ENCODE measurements around the gene QRICH1.
"Not testable (repeated sequence)": the region's sequence is repeated elsewhere in the genome, so short reads cannot be mapped to it uniquely, and the experiment has no call there.

The QRICH1 gene

GRCh38 chr3:49015765-49016164, 78.1 kb downstream of the QRICH1 start:
- DNase-seq, result no peak

- no peak for DNase-seq
These were observed 78.8 kb downstream of the QRICH1 start for GRCh38 chr3:49015072-49015471.

- peak; percentile 54 for DNase-seq
These were observed 79.9 kb downstream of the QRICH1 start for GRCh38 chr3:49013738-49014660.

DNA sequence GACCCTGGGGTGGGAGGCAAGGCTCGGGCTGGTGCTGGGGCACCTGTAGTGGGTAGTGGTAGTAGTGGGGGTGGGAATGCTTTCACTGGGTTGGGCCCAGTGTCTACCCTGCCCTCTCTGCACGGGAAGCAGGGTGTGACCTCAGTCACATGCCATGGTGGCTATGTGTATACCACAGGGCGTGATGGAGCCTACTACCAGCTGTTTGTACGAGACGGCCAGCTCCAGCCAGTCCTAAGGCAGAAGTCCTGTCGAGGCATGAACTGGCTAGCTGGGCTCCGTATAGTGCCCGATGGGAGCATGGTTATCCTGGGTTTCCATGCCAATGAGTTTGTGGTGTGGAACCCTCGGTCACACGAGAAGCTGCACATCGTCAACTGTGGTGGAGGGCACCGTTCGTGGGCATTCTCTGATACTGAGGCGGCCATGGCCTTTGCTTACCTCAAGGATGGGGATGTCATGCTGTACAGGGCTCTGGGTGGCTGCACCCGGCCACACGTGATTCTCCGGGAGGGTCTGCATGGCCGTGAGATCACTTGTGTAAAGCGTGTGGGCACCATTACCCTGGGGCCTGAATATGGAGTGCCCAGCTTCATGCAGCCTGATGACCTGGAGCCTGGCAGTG, 80.6 kb downstream of the QRICH1 start:
- no peak for DNase-seq

GRCh38 chr3:49012441-49013017, 81.3 kb downstream of the QRICH1 start:
- no peak for DNase-seq

GRCh38 chr3:49009396-49009795, 84.5 kb downstream of the QRICH1 start:
- no peak for DNase-seq

DNA sequence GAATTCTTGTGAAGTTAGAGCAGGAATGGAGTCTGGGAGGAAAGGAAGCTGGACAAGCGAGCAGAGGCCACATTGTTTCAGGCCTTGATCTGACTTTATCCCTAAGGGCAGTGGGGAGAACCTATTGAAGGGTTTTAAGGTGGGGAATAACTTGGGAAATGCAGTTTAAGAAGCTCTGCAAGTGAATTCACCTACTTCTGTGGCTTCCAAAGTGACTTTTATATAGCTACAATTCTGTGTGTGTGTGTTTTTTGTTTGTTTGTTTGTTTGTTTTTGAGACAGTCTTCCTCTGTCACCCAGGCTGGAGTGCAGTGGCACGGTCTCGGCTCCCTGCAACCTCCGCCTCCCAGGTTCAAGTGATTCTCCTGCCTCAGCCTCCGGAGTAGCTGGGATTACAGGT, 85.2 kb downstream of the QRICH1 start:
- DNase-seq, result not testable (repeated sequence)

GRCh38 chr3:49007771-49008528, 85.9 kb downstream of the QRICH1 start:
- peak; percentile 84 for DNase-seq

DNA sequence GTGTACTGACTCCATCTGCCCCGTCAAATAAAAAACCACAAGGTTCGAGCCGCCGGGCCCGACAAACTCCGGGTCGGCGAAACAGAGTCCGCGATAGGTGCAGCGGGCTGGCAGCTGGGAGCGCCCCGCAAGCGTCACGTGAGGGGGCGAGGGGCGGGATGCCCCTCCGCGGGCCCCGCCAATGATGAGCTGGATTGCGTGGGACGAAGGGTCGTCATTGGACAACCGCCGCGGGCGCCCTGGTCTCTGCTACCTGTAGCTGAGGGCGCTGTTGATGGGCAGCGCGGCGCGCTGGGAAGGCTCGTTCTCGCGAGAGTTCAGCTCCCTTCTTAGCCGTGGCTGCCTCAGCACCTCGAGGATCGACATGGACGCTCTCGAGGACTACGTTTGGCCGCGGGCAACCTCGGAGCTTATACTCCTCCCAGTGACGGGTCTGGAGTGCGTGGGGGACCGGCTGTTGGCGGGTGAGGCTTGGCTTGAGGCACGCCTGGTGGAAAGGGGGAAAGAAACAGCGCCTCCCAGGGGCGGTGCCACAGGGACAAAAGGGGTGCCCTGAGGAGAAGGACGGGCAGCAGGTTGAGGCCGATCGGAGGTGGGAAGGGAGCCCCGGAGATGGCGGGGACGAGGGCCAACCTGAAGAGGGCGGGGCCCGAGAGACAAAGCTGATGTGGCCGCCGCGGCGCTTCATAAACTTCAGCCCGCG, 86.7 kb downstream of the QRICH1 start, which contains the start of gene WDR6:
WDR6 (plus strand) TSS at position 324 of the 703 bp plus-strand sequence; CDS start at position 365, 41 bp downstream.
- DNase-seq, result peak; percentile 98

DNA sequence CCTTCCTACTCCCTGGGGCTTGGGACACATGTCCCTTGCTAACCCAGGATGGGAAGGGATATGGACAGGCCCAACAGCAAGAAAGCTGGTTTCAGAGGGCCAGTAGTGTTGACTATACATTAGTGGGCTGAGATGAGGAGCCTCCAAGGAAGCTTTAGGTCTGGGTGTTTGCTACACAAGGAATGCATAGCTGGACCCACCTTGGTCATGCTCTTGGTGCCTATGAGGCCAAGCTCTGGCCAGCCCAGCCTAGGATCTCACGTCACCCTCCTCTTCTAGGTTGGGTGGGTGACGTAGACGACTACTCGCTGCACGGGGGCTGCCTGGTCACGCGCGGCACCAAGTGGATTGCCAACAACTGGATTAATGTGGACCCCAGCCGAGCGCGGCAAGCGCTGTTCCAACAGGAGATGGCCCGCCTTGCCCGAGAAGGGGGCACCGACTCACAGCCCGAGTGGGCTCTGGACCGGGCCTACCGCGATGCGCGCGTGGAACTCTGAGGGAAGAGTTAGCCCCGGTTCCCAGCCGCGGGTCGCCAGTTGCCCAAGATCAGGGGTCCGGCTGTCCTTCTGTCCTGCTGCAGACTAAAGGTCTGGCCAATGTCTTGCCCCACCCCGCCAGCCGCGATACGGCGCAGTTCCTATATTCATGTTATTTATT, 87.3 kb downstream of the QRICH1 start:
- no peak for DNase-seq

GRCh38 chr3:49005998-49006397, 87.9 kb downstream of the QRICH1 start:
- no peak for DNase-seq

- no peak for DNase-seq
These were observed 88.6 kb downstream of the QRICH1 start for GRCh38 chr3:49005303-49005680.

GRCh38 chr3:49004352-49005302, 89.2 kb downstream of the QRICH1 start:
- DNase-seq, result no peak

GRCh38 chr3:49001155-49001554, 92.7 kb downstream of the QRICH1 start:
- DNase-seq, result no peak

DNA sequence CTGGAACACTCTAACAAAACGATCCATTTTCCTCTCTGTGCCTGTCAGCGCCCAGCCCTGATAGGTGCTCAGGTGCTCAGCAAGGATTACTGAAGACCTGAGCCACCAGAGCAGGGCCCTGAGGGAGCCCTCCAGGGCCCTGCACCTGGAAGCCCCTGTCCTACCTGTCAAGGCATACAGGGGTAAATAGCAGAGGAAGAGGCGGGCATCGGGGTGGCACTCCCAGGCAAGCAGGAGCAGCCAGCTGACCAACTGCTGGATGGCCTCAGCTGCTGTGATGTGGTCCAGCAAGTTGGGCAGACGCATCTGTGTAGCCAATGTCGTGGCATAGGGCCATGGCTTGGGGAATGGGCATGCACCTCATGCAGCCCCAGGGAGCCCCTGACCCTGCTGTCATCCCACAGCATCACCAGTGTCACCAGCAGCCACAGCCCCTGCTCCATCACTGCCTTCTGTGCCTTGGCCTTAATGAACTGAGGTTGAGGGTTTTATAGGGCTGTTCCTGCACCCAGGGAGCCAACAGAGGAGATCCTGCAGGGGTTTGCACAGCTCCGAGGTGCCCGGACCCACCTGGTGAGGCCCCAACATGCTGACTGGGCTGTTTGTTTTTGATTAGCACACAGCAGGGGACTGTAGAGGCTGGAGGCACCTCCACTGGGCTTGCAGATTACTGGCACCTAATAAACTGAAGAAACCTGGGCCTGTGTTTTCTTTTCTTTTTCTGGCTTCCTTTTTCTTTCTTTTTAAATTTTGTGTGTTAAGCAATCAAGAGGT, 94.6 kb downstream of the QRICH1 start:
- DNase-seq, result no peak

DNA sequence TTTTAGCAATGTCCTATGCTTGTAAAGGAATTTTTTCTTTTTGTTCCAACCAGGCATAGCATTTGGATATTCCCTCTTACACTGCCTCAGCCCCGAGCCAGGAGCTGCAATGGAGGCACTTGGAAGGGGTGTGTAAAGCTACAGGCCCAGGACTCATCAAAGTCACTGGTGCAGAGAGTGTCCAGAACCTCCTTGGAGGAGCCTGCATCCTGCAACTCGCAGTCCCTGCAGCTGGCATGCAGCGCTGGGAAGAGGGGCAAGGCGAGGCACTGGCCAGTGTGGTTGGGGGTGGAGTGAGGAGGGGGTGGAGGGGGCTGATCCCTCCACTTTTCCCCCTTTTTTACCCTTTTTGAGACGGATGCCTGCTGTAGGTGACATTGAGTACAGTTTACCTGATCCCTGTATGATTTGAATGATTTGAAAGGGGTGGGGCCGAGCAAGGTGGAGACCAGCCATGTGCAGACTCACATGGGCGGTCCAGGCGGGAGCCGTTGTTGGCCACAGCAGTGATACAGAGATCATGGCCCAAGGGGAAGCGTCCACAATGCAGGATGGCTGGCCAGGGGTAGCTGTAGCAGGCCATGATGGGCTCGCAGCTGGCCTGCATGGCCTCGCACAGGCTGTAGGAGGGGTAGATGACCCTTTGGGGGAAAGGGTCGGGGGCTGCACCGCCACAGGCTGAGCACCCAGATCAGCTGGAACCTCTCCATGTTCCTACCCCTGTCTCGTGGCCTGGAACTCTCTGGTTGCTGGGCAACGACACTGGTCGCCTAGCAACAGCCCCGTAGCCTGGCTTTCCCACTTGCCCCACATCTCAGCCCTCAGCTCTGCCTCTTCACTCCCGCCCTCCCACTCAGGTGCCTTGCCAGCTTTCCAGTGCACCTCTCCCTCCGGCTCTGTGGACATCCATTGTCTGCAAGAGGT, 95.9 kb downstream of the QRICH1 start:
- DNase-seq, result no peak

DNA sequence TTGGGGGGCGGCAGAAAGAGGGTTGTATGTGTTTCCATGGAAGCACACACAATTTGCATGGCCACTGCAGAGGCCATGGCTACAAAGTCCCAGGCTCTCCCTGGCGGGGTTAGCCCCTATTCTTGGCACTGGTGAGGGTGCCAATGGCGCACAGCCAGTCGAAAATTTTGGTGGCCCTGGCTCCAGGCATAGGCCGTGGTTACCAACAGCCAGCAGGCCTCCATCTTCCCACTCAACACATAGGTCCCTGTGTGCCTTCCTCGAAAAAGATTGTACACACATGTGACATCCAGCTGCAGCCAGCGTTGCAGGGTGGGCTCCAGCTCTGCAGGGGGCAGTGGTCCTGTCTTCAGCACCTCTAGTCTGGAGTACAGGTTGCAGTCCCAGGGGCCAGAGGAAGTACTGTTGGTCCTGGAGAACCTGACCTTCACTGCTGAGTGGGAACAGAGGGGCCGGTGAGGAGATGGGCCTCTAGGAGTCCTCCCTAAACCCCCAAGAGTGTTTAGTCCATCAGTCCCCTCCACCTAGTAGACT, 96.7 kb downstream of the QRICH1 start:
- DNase-seq, result no peak

GRCh38 chr3:48996640-48997039, 97.2 kb downstream of the QRICH1 start:
- no peak for DNase-seq
